ENCODE results near the gene CD8A. TPM values are rescaled to one million over a fixed set of nuclear protein-coding genes. Genes with fewer than 3 reads are reported as not detected.

CD8A gene
- total and polyA plus RNA-seq, 2 of the 8 experiments (the other 6 are each of a cell fraction or from before 2014, with no cell fraction given): 0.14 to 0.39 TPM

GRCh38 chr2:86825036-86825692 is 34.5 kb upstream of the CD8A start:
- no peaks in the 10 kb centered on the region for H3K79me1 ChIP-seq (ENCODE audit: low read depth, low read length)
- H3K4ac ChIP-seq (replicated peaks; ENCODE audit: insufficient read length, low read depth, low read length): no peak overlapping the region
- no peak overlapping the region for H2BK120ac ChIP-seq (replicated peaks; ENCODE audit: low read depth, low read length)
- H3K79me2 ChIP-seq (ENCODE audit: control insufficient read depth in 1 of 2, insufficient read depth in 2 of 2, low read length in 2 of 2): no peaks in the 10 kb centered on the region; a peak in 1 of 4 replicates
- no peak overlapping the region for H3K27ac ChIP-seq (ENCODE audit: low read depth, low read length)
- H3K14ac ChIP-seq (ENCODE audit: insufficient read length): no peak overlapping the region
- H3K23me2 ChIP-seq (ENCODE audit: low read depth, low read length): no peaks in the 10 kb centered on the region; the same call in 1 of the 2 replicates
- peaks cover 0 to 3% (median 0%) of the 10 kb centered on the region in 4 experiments; a peak in 1 of 7 replicates for H3K4me1 ChIP-seq (replicated peaks in 1 of 4; ENCODE audit: control insufficient read depth in 3 of 4, insufficient read depth in 4 of 4, low read length in 3 of 4)
- ChIA-PET CTCF (ENCODE audit: partially characterized antibody) (interaction anchor here (1.3 to 1.6 kb wide), 2 partner anchors 16 to 18 kb away, joined by 3 to 7 read pairs; no protein-coding TSS in a partner anchor), POLR2A (ENCODE audit: partially characterized antibody) (interaction anchor here (0.8 kb wide), 1 partner anchor 18 kb away, joined by 3 read pairs; no protein-coding TSS in a partner anchor)
- H4K20me1 ChIP-seq (replicated peaks in 1 of 2; ENCODE audit: control insufficient read depth in 1 of 2, insufficient read depth in 2 of 2, low read length in 2 of 2): no peaks in the 10 kb centered on the region
- H2AK5ac ChIP-seq (ENCODE audit: low read depth, low read length): no peak overlapping the region
- H2AFZ ChIP-seq (ENCODE audit: low read length): no peak overlapping the region
- H3K36me3 ChIP-seq (ENCODE audit: control insufficient read depth in 2 of 4, insufficient read depth in 4 of 4, low read length in 3 of 4): no peaks in the 10 kb centered on the region
- H2BK12ac ChIP-seq (ENCODE audit: low read depth, low read length): no peak overlapping the region
- H3K27me3 ChIP-seq (replicated peaks in 1 of 4; ENCODE audit: control insufficient read depth in 3 of 4, extremely low read depth in 1 of 4, insufficient read depth in 3 of 4, low read length in 3 of 4): no peaks in the 10 kb centered on the region
- H3K4me2 ChIP-seq (ENCODE audit: insufficient read depth in 1 of 2, low read depth in 2 of 2, low read length in 2 of 2): no peak overlapping the region
- no peak overlapping the region for H2BK15ac ChIP-seq (ENCODE audit: low read length)
- H3K9me3 ChIP-seq (ENCODE audit: insufficient read depth in 2 of 2, low read depth in 1 of 2, low read length in 1 of 2): no peaks in the 10 kb centered on the region
- DNase-seq (ENCODE audit: low read depth in 1 of 2, low spot score in 2 of 2) (no peak), FAIRE-seq (no peak)
- 87% methylated on average over 11 of the region's 11 CpGs; no CpG with 5 or more reads in 1 of the 2 experiments for whole genome bisulfite sequencing, 2 experiments (ENCODE audit: extremely low coverage in 1 of 2, insufficient coverage in 1 of 2, insufficient read length in 1 of 2, insufficient replicate concordance in 2 of 2, low coverage in 1 of 2, low lambda C conversion rate in 2 of 2, missing lambda C conversion rate in 1 of 2)
- no peak overlapping the region for H2BK20ac ChIP-seq (ENCODE audit: low read length)
- H3K56ac ChIP-seq (replicated peaks; ENCODE audit: insufficient read length, low read depth, low read length): no peak overlapping the region
- peak overlapping the region; percentile 2; the same call in 1 of the 2 replicates for H3K18ac ChIP-seq (ENCODE audit: extremely low read depth, low read length)
- H2BK5ac ChIP-seq (ENCODE audit: low read depth, low read length): no peak overlapping the region
- H3K9ac ChIP-seq (replicated peaks in 1 of 4; ENCODE audit: extremely low read depth in 1 of 4, low read depth in 3 of 4, low read length in 3 of 4): no peak overlapping the region
- no peak overlapping the region for H3K4me3 ChIP-seq (ENCODE audit: extremely low read depth in 1 of 4, insufficient read depth in 2 of 4, low read depth in 3 of 4, low read length in 4 of 4)
- no peak overlapping the region for H4K91ac ChIP-seq (replicated peaks; ENCODE audit: insufficient read length, low read length)
- no peak overlapping the region for H4K8ac ChIP-seq (ENCODE audit: extremely low read depth, insufficient read depth, low read length)
- H4K5ac ChIP-seq (ENCODE audit: insufficient read length, low read depth, low read length): no peak overlapping the region
- H3K23ac ChIP-seq (ENCODE audit: insufficient read length): no peak overlapping the region
- TF ChIP-seq MAX (IDR thresholded peaks at IDR 0.05) (no peak), POLR2AphosphoS5 (IDR thresholded peaks at IDR 0.05; ENCODE audit: low read depth, low read length) (no peak)
